Uterus (tissue), 4 donors: Measurements from ENCODE around the gene EPM2A. TPM values are rescaled to one million over a fixed set of nuclear protein-coding genes. Genes with fewer than 3 reads are reported as not detected.
A peak's percentile ranks its signal among the peaks of the same experiment; 100 is the strongest.

ENCODE experiments used
- DNase-seq, 2 donors: peaks; one replicate each; pipeline ENCODE4 v3.0.0-alpha.2; 2019 to 2020
- H3K27ac ChIP-seq, 2 donors: fragments of 200-600 bp; sonication (generic); 1 replicate in 1 of 2; 2 replicates in 1 of 2; pipeline ENCODE4 v1.5.1; 2016 to 2018
- H3K27me3 ChIP-seq, 2 donors: fragments of 200-600 bp; sonication (generic); one replicate each; pipeline ENCODE4 v1.5.1; 2018 to 2019; ENCODE audit warnings: control low read depth in 1 of 2
- H3K36me3 ChIP-seq, 2 donors: fragments of 200-600 bp; sonication (generic); one replicate each; pipeline ENCODE4 v1.5.1; 2019; ENCODE audit warnings: control low read depth in 1 of 2
- H3K4me1 ChIP-seq, 2 donors: fragments of 200-600 bp; sonication (generic); one replicate each; pipeline ENCODE4 v1.5.1; 2018 to 2019; ENCODE audit warnings: control low read depth in 1 of 2
- H3K4me3 ChIP-seq, 2 donors: fragments of 200-600 bp; sonication (generic); 1 replicate in 1 of 2; 2 replicates in 1 of 2; pipeline ENCODE4 v1.5.1; 2018 to 2019; ENCODE audit warnings: mild to moderate bottlenecking in 1 of 2
- H3K9me3 ChIP-seq, 2 donors: fragments of 200-600 bp; sonication (generic); one replicate each; pipeline ENCODE4 v1.5.1; 2019; ENCODE audit warnings: control low read depth in 1 of 2
- CTCF ChIP-seq, 4 experiments: fragments of 200-600 bp in 2 of 4; fragments of 450-650 bp in 2 of 4; sonication (generic) in 2 of 4; IDR thresholded peaks; one replicate each; pipeline ENCODE4 v1.5.1; 2016 to 2019; ENCODE audit warnings: antibody characterized with exemption in 4 of 4, mild to moderate bottlenecking in 2 of 4, moderate library complexity in 1 of 4
- POLR2A ChIP-seq, 2 donors: fragments of 450-650 bp; IDR thresholded peaks; one replicate each; pipeline ENCODE4 v1.6.1; 2016; ENCODE audit warnings: antibody characterized with exemption in 2 of 2, mild to moderate bottlenecking in 1 of 2, moderate library complexity in 1 of 2
- intact Hi-C: fragments of 100-400 bp; cut with DNase I; formaldehyde crosslinking; loops from one replicate; pipeline ENCODE4 v1.15.1; 2023; ENCODE audit warnings: low total_unique reads
- total RNA-seq, 4 donors: library from RNA; depleted of rRNA in 3 of 4; stranded (reverse); fragments of >200 nt in 3 of 4; gene quantifications; one replicate each; pipeline versions ENCODE4 v1.1.0 to v1.2.4, GENCODE V29; 2014 to 2023
- donor health status: DM: yes; HTN: yes; CAD: no.

The EPM2A gene
- total RNA-seq, 4 donors from 2014 or later: 15.4 to 21.8 (median 18.7) TPM

- no peaks in the 10 kb centered on the region for H3K27me3 ChIP-seq
- H3K9me3 ChIP-seq: no peaks in the 10 kb centered on the region
- no peak for DNase-seq
- no peak overlapping the region for H3K27ac ChIP-seq
- intact Hi-C loops: no loop called here
- H3K4me1 ChIP-seq: peaks cover 0 to 13% of the 10 kb centered on the region in 2 donors
- TF ChIP-seq CTCF (IDR thresholded peaks at IDR 0.05): no peak
- no peak for TF ChIP-seq POLR2A (IDR thresholded peaks at IDR 0.05)
- no peaks in the 10 kb centered on the region for H3K36me3 ChIP-seq
- no peak overlapping the region for H3K4me3 ChIP-seq
Observed at GRCh38 chr6:145738265-145738664, 2.9 kb upstream of the EPM2A start.

GRCh38 chr6:145736661-145737144 is 1.4 kb upstream of the EPM2A start:
- H3K4me3 ChIP-seq: no peak overlapping the region
- peak in 1 of 2 donors; percentile 15 for DNase-seq
- H3K4me1 ChIP-seq: peaks cover 0 to 13% of the 10 kb centered on the region in 2 donors
- H3K9me3 ChIP-seq: no peaks in the 10 kb centered on the region
- no peaks in the 10 kb centered on the region for H3K36me3 ChIP-seq
- peak overlapping the region; percentile 98 to 99 for H3K27ac ChIP-seq
- intact Hi-C loops: no loop called here
- TF ChIP-seq POLR2A (IDR thresholded peaks at IDR 0.05) (no peak), CTCF (IDR thresholded peaks at IDR 0.05) (no peak)
- H3K27me3 ChIP-seq: no peaks in the 10 kb centered on the region

DNA sequence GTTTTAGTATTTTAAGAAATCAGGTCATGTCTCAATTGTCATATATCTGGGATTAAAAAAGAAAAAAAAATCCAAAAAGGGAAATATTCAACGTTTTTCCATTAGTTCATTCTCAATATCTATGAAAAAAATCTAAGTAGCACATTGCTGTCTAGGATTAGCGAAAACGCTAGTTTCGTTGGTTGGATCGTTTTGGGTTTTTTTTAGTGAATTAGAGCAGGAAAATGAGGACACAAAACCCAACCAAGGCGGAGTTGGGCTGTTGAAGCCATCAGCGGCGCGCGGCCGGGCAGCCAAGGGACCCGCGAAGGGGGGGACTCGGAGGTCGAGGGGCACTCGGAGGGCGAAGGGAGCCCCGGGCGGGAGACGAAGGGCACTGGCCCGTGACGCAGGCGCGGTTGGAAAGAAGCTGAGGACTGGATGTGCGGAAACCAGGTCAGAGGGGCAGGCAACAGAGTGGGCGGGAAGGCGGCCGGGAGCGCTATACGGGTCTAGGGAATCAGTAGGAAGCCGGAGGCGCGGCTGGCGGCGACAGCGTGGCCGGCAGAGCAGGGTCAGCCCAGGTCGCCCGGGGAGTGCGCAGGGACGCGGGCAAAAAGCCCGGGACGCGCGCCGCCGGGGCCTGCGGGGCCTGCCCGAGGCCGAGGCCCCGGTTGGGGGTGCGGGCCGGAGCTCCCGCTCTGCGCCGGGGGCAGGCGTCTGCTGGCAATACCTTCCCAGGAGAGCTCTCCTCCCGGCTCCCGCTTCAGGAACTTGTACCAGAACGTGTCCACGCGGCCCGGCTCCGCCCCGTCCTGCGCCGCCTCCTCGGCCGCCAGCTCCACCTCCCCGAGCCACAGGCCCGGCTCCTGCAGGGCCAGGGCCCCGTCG is 599 bp downstream of the EPM2A start:
- Histone ChIP-seq H3K36me3 (no peaks in the 10 kb centered on the region), H3K9me3 (no peaks in the 10 kb centered on the region), H3K4me1 (peaks cover 0 to 13% of the 10 kb centered on the region in 2 donors), H3K4me3 (peak overlapping the region; percentile 59 to 81), H3K27me3 (no peaks in the 10 kb centered on the region), H3K27ac (peak overlapping the region; percentile 98 to 99)
- intact Hi-C loops: no loop called here
- peak; percentile 85 to 86 for DNase-seq
- TF ChIP-seq CTCF (IDR thresholded peaks at IDR 0.05) (peak in 1 of 4 experiments; percentile 13), POLR2A (IDR thresholded peaks at IDR 0.05) (peak in 1 of 2 donors; percentile 34)

DNA sequence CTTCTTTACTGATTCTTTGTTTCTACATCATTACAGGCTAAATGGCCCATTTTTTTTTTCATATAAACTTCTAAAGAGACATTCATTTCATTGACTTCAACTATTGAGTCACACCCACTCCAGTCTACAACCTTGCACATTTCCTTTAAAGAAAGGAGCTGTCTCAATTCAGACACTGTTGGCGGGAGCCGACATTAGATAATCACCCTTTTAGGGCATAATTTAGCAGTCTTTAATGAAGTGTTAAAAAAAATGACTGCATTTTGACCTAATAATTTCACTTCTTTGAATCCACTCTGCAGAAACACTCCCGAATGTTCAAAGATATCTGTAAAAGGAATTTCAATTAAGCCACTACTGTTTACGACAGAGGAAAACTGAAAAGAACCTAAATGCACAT is 1.5 kb downstream of the EPM2A start:
- Histone ChIP-seq H3K4me3 (peak overlapping the region; percentile 59 to 81), H3K27ac (peak overlapping the region in 1 of 2 donors; percentile 99)
- no peak for DNase-seq

More for the DNA sequence above, 1.5 kb downstream of the EPM2A start:
- intact Hi-C loops: no loop called here
- Histone ChIP-seq H3K27me3 (no peaks in the 10 kb centered on the region), H3K4me1 (peaks cover 0 to 13% of the 10 kb centered on the region in 2 donors), H3K9me3 (no peaks in the 10 kb centered on the region), H3K36me3 (no peaks in the 10 kb centered on the region)
- TF ChIP-seq CTCF (IDR thresholded peaks at IDR 0.05) (no peak), POLR2A (IDR thresholded peaks at IDR 0.05) (no peak)
